SK-N-MC (cell line): ENCODE measurements around the gene SERPINE1.

Source experiments
- EZH2 ChIP-seq: fragments of 200-600 bp; sonication (generic); IDR thresholded peaks from one replicate; pipeline ENCODE4 v1.6.1; 2017; ENCODE audit warnings: antibody characterized with exemption
- FOXP2 ChIP-seq: optimal IDR thresholded peaks from 2 replicates; pipeline ENCODE3; 2011; ENCODE audit warnings: mild to moderate bottlenecking, moderate library complexity; ENCODE audit not compliant: insufficient read depth; ENCODE audit errors: extremely low read length, control extremely low read depth
- POLR2AphosphoS5 ChIP-seq: IDR thresholded peaks from 2 replicates; pipeline ENCODE4 v1.6.1; 2012; ENCODE audit warnings: mild to moderate bottlenecking, low read depth, low read length, borderline replicate concordance

DNA sequence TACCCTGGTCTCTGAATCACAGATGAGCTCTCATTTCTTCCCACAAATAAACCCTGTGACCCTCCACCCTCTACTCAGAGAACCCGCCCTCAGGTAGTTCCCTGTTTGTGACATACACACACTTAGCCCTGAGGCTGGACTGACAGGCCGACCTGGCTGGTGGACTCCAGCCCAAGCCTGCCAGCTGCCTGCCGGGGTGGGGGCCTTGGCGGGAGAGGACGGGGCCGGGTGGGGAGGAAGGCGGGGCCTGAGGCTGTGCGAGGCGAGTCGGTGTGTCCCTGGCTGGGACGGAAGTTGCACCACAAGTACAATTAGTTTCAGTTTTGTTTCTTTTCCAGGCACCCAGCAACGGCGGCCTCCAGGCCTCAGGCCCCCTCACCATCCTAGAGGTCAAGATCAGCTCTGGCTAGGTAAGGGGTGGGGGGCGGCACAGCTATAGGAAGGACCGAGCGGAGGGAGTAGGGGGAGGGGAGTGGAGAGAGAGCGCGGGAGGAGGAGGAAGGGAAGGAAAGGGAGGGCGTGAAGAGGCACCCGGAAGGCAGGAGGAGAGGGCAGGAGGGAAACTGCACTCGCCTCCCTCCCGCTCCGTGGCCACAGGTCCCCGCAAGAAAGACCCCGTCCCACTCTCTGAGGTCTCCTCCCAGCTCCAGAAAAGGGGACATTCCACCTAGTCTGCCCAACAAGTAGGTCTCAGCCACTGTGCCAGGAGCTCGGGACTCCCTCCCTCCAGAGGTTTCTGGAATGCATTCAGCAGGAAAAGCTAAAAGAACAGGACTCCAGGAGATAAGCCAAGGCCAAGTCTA, 41.5 kb upstream of the SERPINE1 start, which contains the start of gene TRIM56:
- TF ChIP-seq FOXP2 = no peak
- TF ChIP-seq EZH2 = no peak
- peak; percentile 78 for TF ChIP-seq POLR2AphosphoS5
